Sigmoid colon (tissue), 4 donors: ENCODE measurements around the gene SLCO3A1.

Experiments
- CTCF ChIP-seq, 4 experiments: fragments of 450-650 bp in 3 of 4; fragments of 200-600 bp in 1 of 4; IDR thresholded peaks; one replicate each; pipeline ENCODE4 v1.5.1; 2016 to 2019; ENCODE audit warnings: antibody characterized with exemption in 4 of 4, mild to moderate bottlenecking in 3 of 4, moderate library complexity in 2 of 4
- EP300 ChIP-seq, 4 donors: sonication (generic); formaldehyde crosslinking; IDR thresholded peaks; one replicate each; pipeline ENCODE4 v1.6.1; 2017; ENCODE audit warnings: antibody characterized with exemption in 4 of 4
- POLR2A ChIP-seq, 2 donors: fragments of 450-650 bp; IDR thresholded peaks; one replicate each; pipeline ENCODE4 v1.6.1; 2016; ENCODE audit warnings: antibody characterized with exemption in 2 of 2, mild to moderate bottlenecking in 2 of 2, moderate library complexity in 2 of 2
- POLR2AphosphoS5 ChIP-seq, 4 donors: sonication (generic); formaldehyde crosslinking; IDR thresholded peaks; one replicate each; pipeline ENCODE4 v1.6.1; 2017; ENCODE audit warnings: antibody characterized with exemption in 4 of 4

DNA sequence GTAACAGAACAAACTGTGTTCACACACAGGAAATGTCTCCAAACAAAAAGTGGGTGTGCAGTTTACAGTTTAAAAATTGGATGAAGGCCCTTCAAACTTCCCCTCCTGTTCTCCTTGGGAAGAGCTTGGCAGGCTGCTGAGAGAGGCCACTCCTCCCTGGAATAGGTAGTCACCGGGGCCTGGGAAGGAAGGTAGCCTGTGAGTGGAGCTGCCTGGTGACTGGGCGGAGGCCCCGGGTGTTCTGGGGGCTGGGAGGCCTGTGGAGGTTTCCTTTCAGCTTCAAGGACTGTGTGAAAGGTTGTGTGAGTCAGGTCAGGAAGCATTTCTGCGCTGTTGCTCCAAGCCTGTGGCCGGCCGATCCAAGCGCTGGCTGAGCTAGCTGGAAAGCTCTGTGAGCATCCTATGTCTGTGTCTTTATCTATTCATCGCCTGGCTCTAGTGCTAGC is 14.1 kb downstream of the SLCO3A1 start:
- TF ChIP-seq POLR2A (IDR thresholded peaks at IDR 0.05) (no peak), CTCF (IDR thresholded peaks at IDR 0.05) (no peak), POLR2AphosphoS5 (IDR thresholded peaks at IDR 0.05) (peak in 3 of 4 donors; percentile 20 to 49 (median 22)), EP300 (IDR thresholded peaks at IDR 0.05) (no peak)
